GM18517 (cell line): ENCODE data around the gene ATP23.

Experiments used
- ATAC-seq: cut with Tn5 transposase; IDR thresholded peaks from one replicate; pipeline ENCODE4 v1.9.1; 2021; ENCODE audit warnings: mild to moderate bottlenecking, moderate library complexity; ENCODE audit not compliant: unreplicated experiment

The ATP23 gene, protein sequence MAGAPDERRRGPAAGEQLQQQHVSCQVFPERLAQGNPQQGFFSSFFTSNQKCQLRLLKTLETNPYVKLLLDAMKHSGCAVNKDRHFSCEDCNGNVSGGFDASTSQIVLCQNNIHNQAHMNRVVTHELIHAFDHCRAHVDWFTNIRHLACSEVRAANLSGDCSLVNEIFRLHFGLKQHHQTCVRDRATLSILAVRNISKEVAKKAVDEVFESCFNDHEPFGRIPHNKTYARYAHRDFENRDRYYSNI

DNA sequence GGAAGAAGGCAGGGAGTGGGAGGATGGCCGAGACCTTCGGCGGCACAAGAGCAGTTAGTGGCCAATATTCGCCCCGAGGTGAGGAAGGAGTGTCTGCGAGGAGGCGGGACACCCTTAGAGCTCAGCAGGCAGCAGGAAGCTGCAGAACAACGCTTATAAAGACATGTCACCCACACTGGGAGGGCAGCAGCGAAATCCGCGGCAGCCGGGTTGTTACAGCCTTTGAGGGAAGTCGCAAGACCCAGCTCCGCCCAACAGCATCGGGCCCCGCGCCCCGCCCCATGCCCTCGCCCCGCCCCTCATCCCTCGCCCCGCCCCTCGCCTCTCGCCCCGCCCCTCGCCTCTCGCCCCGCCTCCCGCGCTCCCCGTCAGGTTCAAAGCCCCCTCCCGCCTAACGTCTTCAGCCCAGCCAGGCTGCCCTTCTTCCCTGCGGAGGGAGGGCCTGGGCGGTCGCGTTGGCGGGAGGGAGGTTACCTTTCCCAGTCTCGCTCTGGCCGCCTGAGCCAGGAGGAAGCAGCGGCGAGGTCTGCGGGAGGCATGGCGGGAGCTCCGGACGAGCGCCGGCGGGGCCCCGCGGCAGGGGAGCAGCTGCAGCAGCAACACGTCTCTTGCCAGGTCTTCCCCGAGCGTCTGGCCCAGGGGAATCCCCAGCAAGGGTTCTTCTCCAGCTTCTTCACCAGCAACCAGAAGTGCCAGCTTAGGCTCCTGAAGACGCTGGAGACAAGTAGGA is at the start of gene ATP23:
TSS of gene ATP23 (plus strand) at position 403 of the 730 bp plus-strand sequence. CDS start at position 538, 135 bp downstream.
- peak; percentile 85 for ATAC-seq

DNA sequence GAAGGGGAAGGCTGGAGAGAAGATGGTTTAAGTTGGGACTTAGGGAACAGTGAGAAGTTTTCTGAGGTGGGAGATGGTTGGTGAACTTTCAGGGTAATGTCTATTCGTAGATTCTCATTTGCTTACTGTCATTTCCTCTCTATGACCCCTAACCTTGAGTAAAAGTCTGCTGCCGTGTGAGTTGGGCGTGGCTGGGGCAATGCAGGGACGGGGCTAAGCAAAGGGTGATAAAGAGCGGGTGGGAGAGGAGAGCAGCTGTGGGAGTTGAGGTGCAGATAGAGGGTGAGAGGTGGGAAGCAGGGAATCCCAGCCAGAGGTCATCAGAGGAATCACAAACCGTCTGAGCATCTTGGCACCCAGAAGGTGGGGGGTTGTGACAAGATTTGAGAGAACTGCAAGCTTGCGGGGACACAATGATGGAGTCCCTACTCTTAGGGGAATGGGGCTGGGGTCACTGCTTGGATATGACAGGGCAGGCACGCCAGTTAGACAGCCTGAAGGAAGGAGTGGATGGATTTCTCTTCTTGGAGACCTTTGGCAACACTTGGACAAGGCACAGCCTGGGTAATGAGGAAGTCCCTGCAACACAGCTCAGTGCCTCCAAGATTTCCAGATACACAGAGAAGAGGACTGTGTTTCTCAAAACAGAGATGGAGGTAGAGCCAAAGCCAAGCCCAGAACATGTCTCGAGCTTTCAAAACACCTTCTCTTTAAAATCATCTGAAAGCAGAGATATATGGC is 49.0 kb upstream of the ATP23 start:
- ATAC-seq = no peak

DNA sequence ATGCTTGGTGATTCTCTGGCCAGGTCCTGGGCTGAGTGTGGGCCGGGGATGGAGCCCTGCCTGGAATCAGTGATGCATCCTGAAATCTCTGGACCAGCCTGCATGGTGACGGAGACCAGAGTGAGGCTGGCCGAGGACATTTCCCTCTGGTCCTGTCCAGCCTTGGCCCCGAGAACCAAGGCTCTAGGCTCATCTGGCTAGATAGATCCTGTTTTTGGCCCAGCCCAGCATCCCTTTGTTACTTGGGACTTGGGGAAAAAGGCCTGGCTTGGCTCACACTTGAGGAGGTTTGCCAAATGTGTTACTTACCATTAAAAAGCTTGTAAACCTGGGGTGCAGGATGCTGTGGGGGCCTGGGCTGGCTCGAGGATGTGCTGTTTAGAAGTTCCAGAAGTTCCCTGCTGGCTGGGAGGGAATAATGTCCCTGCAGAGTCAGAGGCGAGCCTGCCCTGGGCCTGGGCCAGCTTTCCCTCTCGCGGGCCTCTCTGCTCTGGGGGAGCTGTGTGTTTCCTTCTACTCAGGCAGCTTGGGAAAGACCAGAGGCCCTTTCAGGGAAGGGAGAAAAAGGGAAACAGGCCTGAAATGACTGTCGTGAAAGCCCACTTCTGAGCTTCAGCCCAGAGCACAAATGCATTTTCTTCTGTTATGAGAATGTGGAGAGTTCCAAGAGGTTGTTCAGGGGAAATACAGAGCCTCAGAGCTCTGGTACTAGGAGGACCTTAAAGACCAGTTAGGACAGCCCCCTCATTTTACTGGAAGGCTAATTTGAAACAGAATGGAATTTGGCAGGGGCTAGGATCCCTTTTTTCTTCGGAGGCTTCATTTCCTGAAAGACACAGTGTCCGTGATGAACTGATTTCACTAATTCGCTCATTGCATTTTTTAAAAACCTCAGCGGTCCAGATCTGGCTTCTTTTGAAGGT is 47.7 kb upstream of the ATP23 start:
- ATAC-seq = no peak

DNA sequence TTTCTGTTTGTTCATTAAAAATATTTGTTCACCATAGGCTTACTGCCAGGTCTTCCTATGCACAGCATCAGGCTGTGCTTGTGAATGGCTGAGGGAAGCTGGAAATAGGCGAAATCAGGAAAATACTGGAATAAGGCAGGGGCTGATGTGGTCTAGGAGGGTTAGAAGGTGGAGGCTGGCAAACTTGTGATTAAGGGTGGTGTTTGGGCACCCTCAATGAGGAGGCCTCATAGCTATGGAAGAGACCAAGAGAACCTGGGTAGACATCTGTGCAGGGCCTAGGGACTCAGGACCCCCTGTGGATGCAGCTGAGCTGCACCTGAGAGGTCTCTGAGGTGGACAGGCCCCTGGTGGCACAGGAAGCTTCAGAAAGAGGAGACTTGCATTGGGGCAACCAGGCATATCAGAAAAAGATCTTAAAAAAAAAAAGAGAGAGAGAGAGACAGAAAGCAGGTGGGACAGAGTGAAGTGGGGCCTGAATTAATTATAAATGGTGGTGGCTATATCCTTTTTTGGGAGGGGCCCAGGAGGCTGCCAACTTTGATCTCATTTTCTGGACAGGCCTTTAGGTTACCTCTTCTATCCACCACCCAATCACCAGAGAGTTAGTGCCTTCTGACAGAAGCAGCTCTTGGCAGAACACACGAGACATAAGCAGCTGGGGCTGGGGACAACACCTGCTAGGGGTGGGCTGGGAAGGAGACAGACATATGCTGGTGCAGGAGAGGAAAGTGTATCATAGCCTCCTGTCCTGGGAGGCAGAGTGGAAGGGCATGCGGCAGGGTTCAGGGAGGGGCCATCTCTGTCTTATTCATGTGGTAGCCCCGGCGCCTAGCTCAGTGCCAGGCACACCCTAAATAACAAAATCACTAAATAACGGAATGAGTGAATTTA is 46.7 kb upstream of the ATP23 start:
- no peak for ATAC-seq

DNA sequence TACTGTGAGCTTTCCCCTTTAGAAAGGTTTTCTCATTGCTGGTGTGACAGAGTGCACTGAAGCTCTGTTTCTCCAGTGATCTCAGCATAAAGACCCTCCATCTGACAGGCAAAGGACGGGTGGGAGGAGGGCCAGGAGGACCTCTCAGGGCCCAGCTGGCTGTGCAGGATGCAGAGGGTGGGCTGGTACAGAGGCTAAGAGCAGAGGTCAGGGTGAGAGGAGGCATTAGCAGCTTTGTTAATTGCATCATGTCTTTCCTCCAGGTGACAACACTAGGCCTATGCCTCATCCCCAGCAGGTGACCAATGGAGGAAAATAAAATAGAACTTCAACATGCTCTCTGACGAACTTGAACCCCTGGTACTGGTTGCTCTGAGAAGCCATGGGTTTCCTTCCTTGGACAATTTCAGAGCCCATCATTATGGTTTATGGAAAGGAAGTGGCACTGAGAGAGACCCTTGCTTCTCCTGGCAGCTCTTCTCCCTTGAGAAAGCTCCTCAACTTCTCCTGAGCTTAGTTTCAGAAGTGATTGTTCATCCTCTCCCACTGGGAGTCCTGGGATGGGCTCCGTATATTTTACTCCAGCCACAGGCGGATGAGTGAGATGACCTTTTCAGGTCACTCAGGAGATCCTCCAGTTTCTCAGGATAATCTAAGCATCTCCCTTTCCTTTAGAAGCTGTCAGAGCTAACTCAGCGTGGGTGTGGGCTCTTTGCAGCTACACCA is 45.8 kb upstream of the ATP23 start:
- ATAC-seq = no peak

DNA sequence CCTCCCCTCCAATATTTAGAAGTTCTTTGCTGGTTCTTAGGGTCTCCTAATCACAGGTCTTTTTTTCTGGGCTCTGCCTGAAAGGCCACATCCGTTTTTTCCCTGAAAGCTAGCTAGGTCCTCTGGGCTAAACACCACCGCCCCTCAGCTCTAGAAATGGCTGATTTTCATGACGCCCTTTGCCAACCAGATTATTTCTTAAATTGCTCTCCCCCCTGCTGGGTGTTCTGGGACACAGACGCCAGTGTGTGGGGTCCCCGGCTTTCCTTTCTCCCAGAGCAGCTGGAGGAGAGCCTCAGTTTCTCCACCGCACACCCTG is 45.3 kb upstream of the ATP23 start:
- no peak for ATAC-seq

DNA sequence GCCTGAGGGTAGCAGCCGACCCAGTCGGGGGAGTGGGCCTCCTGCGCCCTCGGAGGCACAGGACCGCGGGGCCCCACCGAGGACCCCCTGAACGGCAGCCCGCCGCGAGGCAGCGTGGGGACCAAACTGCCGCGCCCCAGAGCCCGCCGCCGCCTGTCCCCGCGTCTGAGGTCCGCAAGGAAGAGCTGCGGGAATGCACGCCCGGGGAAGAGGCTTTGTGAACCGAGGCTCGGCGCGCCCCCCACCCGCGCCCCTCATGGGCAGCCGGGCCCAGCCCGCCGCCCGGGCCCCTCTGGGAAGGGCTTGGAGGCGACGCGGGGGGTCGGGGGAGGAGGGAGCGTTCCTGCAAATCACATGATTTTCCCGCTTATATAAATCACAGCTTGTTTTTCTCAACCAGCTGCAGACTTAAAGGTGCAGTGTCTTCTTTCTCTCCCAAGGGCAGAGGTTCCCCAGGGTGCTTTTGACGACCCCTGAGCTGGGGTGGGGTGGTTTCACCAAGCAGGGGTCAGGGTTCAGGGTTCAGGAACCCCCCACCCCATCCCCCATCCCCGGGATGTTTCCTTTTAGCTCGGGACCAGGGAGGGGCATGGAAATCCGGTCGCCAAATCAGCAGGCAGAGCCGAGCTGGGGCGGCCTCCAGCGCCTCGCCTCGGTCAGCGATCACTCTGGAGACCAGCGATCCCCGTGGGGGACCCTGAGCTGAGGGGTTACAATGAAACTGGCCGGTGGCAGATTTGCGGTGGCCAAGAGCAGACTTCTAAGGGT is 44.7 kb upstream of the ATP23 start:
- ATAC-seq = no peak

DNA sequence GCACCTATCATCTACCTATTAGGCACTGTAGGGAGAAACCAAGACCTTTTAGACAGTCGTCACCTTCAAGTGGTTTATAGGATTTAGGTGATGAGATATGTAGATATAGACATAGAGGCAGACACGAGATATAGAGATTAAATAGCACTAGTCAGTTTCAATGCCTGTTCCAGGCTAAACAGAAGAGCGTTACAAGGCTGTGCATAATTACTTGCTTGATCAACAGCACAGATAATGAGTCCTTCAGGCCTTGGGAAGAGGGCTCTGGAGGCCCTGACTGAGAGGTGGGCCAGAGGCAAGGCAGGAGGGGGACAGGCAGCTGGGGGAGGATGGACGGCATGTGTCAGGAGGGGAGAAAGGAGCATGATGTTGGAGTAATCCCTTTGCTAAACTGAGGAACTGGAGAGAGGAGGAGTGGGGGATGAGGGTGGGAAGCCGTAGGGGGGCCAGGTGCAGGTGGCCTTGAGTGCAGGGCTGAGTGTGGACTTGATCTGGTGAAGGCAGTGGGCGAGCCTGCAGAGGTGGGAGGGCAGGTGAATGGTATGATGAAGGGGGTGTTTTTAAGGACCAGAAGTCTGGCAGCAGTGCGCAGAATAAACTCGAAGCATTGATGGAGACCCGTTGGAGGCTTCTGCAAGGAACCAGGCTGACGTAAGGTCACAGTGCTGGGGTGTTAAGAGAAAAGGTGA is 43.9 kb upstream of the ATP23 start:
- no peak for ATAC-seq

DNA sequence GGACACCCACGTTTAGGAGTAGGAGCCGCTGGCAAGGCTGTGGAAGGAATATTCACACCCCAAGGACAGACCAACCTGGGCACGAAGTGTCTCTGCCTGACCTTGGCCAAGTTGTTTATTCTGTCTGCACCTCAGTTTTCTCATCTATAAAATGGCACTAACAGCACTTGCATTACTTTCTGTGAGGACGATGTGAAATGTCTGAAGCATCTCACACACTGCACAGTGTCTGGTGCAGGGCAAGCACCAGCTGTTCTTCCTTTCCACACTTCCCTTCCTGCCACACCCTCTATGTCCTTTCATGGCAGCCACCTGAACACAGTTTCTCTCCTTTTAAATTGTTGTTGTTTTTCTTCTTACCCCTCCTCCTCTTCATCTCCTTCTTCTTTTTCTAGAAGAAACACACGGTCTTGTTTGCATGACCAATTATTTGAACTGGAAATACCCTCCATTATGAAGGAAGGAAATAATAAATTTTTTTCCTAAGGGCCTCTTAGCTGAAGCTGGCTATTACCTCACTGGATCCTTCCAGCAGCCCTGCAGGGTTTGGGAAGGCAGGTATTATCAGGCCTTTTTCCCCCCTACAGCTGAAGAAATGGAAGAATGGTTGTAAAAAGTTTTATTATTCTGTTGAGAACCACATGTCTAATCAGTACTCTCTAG is 42.9 kb upstream of the ATP23 start:
- ATAC-seq = peak; percentile 31

DNA sequence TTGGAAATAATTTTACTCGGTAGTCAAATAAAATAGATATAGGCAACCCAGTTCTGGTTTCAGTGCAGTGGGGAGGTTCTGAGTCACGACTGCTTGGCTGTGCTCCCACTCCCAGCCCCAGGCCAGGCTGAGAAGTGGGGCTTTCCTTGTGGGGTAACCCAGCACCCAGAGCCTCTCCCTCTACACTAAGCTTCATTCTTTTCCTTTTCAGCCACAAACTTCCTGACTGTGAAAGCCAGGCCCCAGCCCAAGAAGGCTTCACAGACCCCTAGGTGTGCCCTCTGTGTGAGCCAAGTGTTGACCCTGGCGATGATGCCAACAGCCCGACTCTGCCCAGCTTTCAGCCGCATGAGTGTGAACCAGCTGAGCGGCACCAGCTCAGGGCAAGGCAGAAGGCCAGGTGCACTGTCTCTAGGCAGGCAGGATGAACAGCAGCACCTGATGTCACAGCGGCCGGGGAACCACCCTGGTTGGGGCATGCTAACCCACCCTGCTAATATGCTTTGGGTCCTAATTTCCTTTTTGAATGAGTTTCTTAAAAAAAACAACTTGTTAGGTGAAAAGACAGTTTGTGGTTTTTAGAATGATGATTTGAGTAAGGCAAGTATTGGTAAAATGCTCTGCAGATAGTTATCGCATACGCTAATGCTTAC is 42.2 kb upstream of the ATP23 start:
- peak; percentile 84 for ATAC-seq

DNA sequence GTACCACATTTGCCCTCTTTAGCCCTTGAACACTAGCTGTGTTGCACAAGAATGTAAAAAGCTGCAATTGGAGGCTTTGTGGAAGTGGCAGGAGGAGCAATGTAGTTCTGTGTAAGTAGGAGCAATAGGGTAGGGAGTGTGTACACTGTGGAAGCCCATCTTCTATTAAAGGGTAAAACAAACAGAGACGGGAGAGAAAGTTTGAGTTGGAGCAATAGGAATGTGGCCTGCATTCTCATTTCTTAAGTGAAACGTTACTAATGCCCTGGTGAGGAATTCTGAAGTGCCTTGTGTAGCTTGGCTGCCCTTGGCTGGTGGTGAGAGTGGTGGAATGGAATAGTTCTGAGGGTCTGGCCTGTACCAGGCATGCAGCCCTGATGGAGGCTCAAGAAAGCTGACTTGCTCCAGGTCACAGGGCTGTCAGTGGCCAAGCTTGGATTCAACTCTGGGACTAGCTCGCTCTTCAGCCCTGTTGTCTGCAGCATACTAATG is 38.8 kb upstream of the ATP23 start:
- no peak for ATAC-seq

DNA sequence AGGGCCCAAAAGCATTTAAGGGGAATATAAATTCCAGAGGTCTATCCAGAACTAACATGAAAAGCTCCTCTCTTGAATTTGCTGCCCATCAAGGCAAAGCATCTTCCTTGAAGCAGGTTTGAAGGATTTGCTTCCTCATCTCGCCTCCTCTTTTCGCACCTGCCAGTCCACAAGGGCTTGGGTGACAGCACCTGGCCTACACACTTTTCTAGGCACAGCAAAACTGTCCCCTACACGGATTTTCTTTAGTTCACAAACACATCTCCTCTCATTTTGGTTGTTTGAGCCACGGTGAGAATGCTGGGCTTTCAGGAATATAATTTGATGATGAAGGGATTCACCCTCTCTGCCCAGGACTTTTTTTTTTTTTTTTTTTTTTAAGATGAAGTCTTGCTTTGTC is 36.9 kb upstream of the ATP23 start:
- no peak for ATAC-seq

DNA sequence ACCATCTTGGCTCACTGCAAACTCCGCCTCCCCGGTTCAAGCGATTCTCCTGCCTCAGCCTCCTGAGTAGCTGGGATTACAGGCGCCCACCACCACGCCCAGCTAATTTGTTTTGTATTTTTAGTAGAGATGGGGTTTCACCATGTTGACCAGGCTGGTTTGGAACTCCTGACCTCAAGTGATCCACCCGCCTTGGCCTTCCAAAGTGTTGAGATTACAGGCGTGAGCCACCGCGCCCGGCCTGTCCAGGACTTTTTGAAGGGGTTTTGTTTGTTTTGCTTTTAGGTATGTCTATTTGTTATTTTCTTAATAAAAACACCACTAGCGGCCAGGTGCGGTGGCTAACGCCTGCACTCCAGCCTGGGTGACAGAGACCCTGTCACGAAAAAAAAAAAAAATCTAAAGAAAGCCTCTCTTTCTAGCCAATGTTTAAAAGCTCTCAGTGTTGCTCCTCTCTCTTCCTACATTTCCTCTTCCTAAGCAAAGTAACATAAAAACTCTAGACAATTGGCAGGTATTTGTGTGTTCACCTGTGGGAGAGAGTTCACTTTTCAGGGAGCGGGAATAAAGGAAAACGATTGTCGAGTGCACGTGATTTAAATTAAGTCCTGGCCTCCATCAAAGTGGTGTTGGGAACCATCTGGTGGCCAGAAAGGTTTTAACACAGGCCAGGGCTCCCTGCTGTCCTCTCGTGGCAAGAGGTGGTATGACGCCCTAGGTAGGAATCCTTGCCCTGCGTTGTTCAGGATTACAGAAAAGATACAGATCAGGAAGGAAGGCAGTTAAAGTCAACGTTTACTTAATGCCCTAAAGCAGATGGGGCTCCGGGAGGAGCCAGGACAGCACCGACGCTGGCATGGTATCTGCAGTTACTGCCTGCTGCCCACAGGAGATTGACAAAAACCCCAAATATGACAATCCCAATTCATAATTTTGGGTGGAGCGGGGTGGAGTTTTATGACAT is 36.2 kb upstream of the ATP23 start:
- ATAC-seq = peak; percentile 88

DNA sequence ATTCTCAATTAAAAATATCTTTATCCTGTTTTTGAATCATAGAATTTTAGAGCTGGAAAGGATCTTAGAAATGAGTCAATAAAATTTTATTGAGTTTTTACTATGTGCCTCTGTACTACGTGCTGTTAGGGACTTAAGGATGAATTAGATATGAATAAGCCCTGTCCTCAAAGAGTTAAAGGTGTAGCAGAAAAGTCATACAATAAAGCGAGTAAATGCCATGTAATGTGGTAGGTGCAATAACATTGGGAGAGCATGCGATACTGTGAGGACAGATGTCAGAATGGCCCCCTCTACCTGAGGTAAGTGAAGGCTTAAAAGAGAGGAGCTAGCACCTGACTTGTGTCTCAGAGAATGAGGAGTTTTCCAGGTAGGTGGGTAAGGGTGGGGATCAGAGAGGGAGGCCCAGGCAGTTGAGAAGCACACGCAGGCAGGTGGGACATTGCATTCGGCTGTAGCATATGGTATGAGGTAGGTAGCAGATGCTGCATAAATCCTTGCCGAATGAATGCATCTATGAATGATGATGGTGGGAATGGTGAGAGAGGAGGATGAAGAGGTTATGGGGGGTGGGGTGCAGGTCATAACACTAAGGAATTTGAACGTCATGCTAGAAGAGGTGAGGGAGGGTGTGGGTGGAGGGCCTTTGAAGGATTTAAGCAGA is 35.4 kb upstream of the ATP23 start:
- no peak for ATAC-seq

DNA sequence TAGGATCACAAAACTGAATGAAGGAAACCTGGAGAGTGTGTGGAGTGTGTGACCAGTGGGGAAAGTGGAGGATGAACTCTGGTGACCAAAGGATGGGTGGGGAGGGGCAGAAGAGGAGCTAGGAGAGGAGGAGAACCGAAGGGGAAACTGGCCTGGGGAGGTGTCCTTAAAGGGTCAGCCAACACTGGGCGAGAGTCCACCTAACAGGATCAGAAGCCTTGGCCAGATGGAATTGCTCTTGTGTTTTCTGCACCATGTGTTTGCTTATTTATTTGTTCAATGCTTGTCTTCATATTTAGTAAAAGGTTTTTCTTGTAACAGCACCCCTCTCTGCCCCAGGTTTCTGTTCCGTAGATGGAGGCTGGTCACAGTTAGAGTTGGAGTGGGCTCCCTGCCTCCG is 34.5 kb upstream of the ATP23 start:
- no peak for ATAC-seq
